GM06990 (cell line): ENCODE results near the gene DSCAML1.

Experiments
- DNase-seq: peaks from one replicate; pipeline ENCODE4 v3.0.0-alpha.2; 2011; ENCODE audit not compliant: insufficient read length; ENCODE audit errors: extremely low read depth
- H3K27me3 ChIP-seq: replicated peaks from 2 replicates; pipeline ENCODE4 v1.6.0; 2011; ENCODE audit warnings: low read length; ENCODE audit not compliant: control insufficient read depth, insufficient read depth
- H3K36me3 ChIP-seq: 2 replicates; pipeline ENCODE4 v1.5.1; 2011; ENCODE audit warnings: low read length; ENCODE audit not compliant: control insufficient read depth, insufficient read depth
- H3K4me3 ChIP-seq: replicated peaks from 2 replicates; pipeline ENCODE4 v1.5.1; 2011; ENCODE audit warnings: low read depth, mild to moderate bottlenecking, control low read depth, low read length
- TF ChIP-seq, protein P1 (sequence below): IDR thresholded peaks from 2 replicates; pipeline ENCODE4 v1.5.1; 2011; ENCODE audit warnings: low read length, control low read depth, mild to moderate bottlenecking, inconsistent platforms; ENCODE audit not compliant: insufficient read depth, poor library complexity, severe bottlenecking

DSCAML1 gene

DNA sequence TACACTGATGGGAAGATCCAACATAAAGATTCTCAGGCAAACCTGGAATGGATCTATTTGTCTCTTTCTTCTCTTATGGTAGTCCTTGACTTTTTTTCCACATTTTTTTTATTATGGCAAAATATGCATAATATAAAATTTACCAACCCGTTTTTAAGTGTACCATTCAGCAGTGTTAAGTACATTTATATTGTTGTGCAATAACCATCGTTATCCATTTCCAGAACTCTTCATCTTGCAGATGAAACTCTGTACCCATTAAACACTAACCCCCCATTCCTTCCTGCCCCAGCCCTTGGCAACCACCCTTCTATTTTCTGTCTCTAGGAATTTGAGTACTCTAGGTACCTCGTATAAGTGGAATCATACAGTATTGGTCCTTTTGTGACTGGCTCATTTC, 99.7 kb downstream of the DSCAML1 start:
- no peak overlapping the region for H3K4me3 ChIP-seq
- H3K36me3 ChIP-seq = no peaks in the 10 kb centered on the region
- TF ChIP-seq, protein P1, sequence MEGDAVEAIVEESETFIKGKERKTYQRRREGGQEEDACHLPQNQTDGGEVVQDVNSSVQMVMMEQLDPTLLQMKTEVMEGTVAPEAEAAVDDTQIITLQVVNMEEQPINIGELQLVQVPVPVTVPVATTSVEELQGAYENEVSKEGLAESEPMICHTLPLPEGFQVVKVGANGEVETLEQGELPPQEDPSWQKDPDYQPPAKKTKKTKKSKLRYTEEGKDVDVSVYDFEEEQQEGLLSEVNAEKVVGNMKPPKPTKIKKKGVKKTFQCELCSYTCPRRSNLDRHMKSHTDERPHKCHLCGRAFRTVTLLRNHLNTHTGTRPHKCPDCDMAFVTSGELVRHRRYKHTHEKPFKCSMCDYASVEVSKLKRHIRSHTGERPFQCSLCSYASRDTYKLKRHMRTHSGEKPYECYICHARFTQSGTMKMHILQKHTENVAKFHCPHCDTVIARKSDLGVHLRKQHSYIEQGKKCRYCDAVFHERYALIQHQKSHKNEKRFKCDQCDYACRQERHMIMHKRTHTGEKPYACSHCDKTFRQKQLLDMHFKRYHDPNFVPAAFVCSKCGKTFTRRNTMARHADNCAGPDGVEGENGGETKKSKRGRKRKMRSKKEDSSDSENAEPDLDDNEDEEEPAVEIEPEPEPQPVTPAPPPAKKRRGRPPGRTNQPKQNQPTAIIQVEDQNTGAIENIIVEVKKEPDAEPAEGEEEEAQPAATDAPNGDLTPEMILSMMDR = no peak
- no peak for DNase-seq
- H3K27me3 ChIP-seq = peaks cover 3% of the 10 kb centered on the region

DNA sequence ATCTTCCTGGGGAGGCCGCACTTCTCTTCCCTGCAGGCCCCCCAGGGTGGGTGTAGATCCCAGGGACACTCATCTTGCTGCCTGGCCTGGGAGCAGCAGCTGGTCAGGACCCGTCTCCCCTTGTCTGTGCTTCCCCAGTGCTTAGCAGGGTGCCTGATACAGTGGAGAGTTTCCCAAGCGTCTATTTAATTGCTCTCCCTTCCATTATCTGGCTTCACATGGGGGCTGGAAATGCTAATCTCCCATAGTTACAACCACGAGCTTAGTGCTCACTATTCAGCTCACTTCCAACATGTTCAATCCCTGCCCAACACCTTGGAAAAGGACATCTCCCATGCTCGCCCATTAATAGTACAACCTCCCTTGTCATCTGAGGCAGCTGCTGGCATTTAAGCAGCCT, 100.5 kb downstream of the DSCAML1 start:
- no peak for DNase-seq
- TF ChIP-seq, protein P1 = no peak
- H3K36me3 ChIP-seq = no peaks in the 10 kb centered on the region
- H3K4me3 ChIP-seq = no peak overlapping the region
- H3K27me3 ChIP-seq = peaks cover 3% of the 10 kb centered on the region

DNA sequence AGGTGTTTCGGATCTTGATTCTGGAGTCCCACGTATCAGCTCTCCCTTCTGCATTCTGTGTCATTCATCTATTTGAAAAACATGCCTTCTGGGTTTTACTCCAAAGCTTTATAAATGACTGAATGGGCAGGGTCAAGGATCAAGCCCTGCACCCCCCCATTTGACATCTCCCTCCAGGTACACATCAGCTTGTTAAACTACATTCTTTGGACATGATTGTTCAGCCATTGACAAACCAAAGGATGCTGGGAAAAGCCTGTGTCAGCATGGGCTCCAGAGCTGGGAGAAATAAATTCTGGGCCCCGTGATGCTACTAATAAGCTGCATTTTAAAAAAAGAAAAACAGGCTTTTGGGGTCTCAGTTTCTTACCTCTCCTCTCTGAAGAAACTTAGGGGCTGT, 103.7 kb downstream of the DSCAML1 start:
- Histone ChIP-seq H3K36me3 (no peaks in the 10 kb centered on the region), H3K4me3 (no peak overlapping the region), H3K27me3 (peaks cover 3% of the 10 kb centered on the region)
- DNase-seq = no peak
- TF ChIP-seq, protein P1 = no peak

DNA sequence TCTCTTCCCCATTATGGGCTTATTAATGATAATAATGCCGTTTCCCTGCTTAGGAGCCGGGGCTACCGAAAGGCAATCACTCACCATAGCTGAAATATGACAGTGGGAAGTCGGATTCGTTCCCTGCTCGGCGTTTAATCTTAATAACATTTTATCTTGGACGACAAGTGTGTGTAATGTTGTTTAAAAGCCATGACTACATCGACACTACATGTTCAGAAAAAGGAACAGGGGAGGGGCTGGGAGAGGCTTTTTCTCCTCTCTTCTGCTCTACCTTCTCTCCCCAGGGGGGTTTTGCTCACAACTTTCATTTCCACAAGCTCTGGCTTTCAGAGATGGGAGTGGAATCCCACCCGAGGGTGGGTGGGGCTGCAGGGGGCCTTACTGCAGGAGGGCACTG, 105.5 kb downstream of the DSCAML1 start:
- Histone ChIP-seq H3K27me3 (peaks cover 3% of the 10 kb centered on the region; the same call in 1 of the 2 replicates), H3K4me3 (no peak overlapping the region), H3K36me3 (no peaks in the 10 kb centered on the region)
- TF ChIP-seq, protein P1 = no peak
- no peak for DNase-seq

DNA sequence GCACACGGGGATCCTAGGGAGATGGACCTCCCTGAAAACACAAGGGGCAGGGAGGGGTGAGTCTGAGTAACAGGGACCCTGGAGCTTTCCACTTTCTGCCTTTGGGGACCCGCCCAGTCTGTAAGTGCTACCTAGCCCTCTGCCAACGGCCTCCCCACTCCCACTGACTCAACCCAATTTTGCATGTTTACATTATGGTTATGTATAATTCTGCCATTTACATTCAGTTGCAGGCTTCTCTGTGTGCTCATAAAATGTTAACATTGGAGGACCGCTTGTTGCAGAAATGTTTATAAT, 105.8 kb downstream of the DSCAML1 start:
- TF ChIP-seq, protein P1 = no peak
- Histone ChIP-seq H3K36me3 (no peaks in the 10 kb centered on the region), H3K27me3 (peaks cover 3% of the 10 kb centered on the region; the same call in 1 of the 2 replicates), H3K4me3 (no peak overlapping the region)
- DNase-seq = no peak

DNA sequence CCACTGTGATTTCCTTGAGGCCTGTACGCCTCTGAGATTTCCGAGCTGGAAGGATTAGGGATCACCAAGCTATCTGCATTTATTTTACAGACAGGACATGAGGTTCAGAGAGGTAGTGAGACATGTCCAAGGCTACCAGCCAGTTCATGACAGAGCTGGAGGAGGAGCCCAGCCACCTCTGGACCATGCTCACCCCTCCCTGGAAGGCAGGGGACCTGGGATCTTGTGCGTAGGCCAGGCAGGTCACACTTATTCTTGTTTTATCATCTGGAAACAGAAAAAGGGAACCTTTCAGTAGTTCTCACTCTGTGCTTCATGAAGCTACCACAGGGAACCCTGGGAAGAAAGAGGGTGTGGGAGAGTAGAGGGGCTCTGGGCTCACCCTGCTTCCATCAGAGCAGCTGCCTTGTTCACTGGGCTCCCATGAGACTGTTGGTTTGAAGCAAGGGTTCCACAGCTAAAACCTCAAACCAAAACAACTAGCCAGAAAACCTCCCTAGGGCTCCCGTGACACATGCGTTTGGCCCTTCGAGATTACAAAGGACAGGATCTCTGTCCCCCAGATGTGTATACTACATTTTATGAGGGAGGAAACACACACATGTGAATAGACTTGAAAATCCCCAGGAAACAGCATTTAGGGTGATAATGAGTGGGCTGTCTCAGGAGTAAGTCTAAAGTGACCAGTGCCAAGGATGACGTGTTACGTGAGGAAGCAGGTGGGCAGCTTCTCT, 106.4 kb downstream of the DSCAML1 start:
- Histone ChIP-seq H3K36me3 (no peaks in the 10 kb centered on the region), H3K27me3 (peaks cover 3% of the 10 kb centered on the region; the same call in 1 of the 2 replicates), H3K4me3 (no peak overlapping the region)
- TF ChIP-seq, protein P1 = no peak
- DNase-seq = no peak
